GM20000 (cell line): ENCODE measurements around the gene FAM227B.

ENCODE experiments used
- DNase-seq: peaks from one replicate; pipeline ENCODE4 v3.0.0; 2012; ENCODE audit warnings: low spot score
- CTCF ChIP-seq: IDR thresholded peaks from 2 replicates; pipeline ENCODE4 v1.5.1; 2012; ENCODE audit warnings: mild to moderate bottlenecking, control low read depth; ENCODE audit errors: extremely low read depth, missing control alignments

Gene FAM227B

GRCh38 chr15:49435174-49435573 is 185.4 kb downstream of the FAM227B start:
- no peak for TF ChIP-seq CTCF
- DNase-seq, result no peak

- TF ChIP-seq CTCF, result no peak
These were observed 190.6 kb downstream of the FAM227B start for GRCh38 chr15:49430046-49430445.

GRCh38 chr15:49428409-49429095 is 192.1 kb downstream of the FAM227B start:
- no peak for DNase-seq
- no peak for TF ChIP-seq CTCF

More at GRCh38 chr15:49430046-49430445, 190.6 kb downstream of the FAM227B start:
- DNase-seq, result no peak

- DNase-seq, result no peak
- no peak for TF ChIP-seq CTCF
These were observed 193.2 kb downstream of the FAM227B start for GRCh38 chr15:49427372-49427771.

- TF ChIP-seq CTCF, result no peak
- no peak for DNase-seq
These were observed 195.7 kb downstream of the FAM227B start for GRCh38 chr15:49424954-49425353.

- TF ChIP-seq CTCF, result no peak
- DNase-seq, result no peak
These were observed 196.6 kb downstream of the FAM227B start for GRCh38 chr15:49423901-49424550.

GRCh38 chr15:49423021-49423420 is 197.6 kb downstream of the FAM227B start, which contains the start of gene FGF7:
FGF7 (plus strand) TSS chr15:49423242; CDS start chr15:49424298, 1,056 bp downstream.
- no peak for DNase-seq
- no peak for TF ChIP-seq CTCF
